SU-DHL-6 (cell line): Measurements from ENCODE around the gene LRIT1.

Source experiments
- EZH2phosphoT487 ChIP-seq: fragments of 200-600 bp; sonication (generic), shearing (Covaris generic); conservative IDR thresholded peaks from 2 replicates; pipeline ENCODE4 v1.6.1; 2018; ENCODE audit warnings: mild to moderate bottlenecking, antibody characterized with exemption, low read length, moderate library complexity, mixed read lengths
- TF ChIP-seq, protein P1 (sequence below): fragments of 200-600 bp; sonication (generic); IDR thresholded peaks from one replicate; pipeline ENCODE4 v1.5.1; 2017; ENCODE audit warnings: antibody characterized with exemption, mild to moderate bottlenecking, low read length, moderate library complexity; ENCODE audit not compliant: insufficient read depth, poor library complexity, severe bottlenecking

DNA sequence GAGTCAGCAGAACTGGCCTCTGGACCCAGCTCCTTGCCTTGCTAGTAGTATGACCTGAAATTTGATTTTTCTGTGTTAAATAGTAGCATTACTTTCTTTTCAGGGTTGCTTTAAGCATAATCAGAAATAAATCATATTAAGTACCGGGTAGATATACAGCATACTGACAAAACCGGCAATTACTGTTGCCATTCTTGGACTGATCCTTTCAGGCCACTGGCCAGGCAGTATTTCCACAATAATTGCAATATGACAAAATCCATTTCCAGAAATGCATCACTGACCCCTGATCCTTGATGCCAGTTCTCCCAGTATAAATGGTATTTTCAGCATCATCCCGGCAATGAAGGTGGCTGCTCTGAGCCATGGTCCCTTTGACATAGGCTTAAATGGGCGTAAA, 6.9 kb downstream of the LRIT1 start:
- TF ChIP-seq, protein P1, sequence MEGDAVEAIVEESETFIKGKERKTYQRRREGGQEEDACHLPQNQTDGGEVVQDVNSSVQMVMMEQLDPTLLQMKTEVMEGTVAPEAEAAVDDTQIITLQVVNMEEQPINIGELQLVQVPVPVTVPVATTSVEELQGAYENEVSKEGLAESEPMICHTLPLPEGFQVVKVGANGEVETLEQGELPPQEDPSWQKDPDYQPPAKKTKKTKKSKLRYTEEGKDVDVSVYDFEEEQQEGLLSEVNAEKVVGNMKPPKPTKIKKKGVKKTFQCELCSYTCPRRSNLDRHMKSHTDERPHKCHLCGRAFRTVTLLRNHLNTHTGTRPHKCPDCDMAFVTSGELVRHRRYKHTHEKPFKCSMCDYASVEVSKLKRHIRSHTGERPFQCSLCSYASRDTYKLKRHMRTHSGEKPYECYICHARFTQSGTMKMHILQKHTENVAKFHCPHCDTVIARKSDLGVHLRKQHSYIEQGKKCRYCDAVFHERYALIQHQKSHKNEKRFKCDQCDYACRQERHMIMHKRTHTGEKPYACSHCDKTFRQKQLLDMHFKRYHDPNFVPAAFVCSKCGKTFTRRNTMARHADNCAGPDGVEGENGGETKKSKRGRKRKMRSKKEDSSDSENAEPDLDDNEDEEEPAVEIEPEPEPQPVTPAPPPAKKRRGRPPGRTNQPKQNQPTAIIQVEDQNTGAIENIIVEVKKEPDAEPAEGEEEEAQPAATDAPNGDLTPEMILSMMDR, result no peak
- no peak for TF ChIP-seq EZH2phosphoT487
